Activated gamma-delta T cell treated with anti-CD3 and anti-CD28 coated beads, Interleukin-2, amount 50 U/mL, for 16 hours (primary cell): ENCODE measurements around the gene SMIM5.
"Not testable (repeated sequence)": the region's sequence is repeated elsewhere in the genome, so short reads cannot be mapped to it uniquely, and the experiment has no call there.

Source experiments
- DNase-seq: peaks from one replicate; pipeline ENCODE4 v3.0.0-alpha.2; 2020; ENCODE audit warnings: low read depth

SMIM5 gene, protein sequence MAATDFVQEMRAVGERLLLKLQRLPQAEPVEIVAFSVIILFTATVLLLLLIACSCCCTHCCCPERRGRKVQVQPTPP

DNA sequence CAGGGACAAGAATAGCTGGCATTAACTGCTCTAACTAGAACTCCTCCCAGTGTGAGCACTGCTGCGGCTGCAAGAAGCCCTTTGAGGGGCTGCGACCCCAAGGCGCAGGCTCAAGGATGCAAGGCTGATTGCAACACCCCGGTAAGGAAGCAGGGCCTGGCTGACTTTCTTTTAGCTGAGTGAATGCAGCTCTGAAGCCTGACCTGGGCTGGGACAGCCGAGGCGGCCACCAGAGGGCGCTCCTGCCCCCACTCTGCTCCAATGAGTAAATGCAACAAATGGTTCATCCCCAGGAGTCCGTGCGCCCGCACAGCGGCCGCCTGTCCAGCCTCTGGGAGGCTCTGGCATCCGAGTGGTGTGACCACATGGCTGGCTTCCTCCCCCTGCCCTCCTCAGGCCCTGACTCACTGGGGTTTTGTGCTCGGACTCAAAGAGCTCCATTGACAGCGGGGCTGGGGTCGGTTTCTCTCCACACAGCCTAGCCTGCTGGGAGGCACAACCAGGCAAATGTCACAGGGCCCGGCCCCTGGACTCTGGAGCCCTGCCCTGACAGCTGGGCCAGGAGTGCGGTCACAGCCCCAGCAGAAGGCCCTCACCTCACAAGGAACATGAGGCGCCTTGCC lies at the start of gene SMIM5:
Gene SMIM5, plus strand, starts transcription at position 572 of the 623 bp plus-strand sequence. CDS start 6,768 bp downstream, outside the sequence.
- DNase-seq = peak; percentile 77

DNA sequence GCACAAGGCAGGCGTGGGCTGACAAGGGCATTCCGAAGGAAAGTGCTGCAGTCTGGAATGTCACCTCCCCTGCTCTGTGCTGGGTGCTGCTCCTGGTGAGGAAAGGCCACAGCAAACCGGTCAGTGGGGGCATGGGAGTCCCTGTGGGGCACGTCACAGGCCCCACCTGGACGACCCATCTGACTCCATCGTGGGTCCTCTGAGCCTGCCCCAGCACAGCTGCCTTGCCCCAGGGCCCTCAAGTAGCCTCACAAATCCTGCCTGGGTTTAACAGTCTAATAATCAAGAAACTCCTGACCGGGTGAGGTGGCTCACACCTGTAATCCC lies 48.4 kb upstream of the SMIM5 start:
- DNase-seq = no peak

DNA sequence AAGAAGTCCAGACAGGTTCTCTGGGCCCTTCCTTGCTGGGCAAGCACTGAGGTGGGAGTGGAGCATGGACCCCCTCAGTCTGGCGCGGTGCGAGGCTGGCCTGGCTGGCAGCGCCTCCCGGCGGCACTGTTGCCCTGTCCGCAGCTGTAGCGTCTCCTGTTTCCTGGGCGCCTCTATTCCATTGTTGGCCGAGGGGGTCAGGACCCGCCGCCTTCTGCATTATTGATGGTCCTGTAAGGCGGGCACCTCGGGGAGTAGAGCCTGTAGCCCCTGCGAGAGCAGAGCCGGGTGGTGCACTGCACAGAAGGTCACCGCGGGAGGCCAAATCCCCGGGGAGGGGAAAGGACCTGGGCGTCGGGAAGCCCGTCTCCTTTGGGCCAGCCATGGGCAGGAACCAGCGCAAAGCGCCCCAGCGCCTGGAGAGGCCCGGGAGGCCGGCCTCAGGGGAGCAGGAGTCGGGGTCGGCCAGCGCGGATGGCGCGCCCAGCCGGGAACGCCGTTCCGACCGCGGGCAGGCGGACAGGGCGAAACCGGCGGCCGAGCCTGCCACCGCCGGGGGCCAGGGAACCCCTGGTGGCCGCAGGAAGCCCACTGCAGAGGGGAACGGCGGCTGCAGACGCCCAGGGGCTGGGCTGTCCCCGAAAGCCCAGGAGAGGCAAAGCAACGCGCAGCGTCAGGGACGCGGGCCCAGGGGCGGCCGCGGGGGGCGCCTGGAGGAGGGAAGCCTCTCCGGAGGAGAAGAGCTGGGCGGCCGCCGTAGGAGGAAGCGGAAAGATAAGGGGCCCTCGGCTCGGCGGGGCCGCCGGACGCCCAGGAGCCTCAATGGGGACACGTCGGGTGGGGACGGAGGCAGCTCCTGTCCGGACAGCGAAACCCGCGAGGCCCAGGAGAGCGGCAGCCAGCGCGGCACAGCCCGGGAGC lies 45.3 kb upstream of the SMIM5 start, which contains the start of gene MYO15B:
Gene MYO15B, plus strand, starts transcription at position 126 of the 921 bp plus-strand sequence. Its CDS starts 258 bp downstream, at position 384.
- peak; percentile 46 for DNase-seq

DNA sequence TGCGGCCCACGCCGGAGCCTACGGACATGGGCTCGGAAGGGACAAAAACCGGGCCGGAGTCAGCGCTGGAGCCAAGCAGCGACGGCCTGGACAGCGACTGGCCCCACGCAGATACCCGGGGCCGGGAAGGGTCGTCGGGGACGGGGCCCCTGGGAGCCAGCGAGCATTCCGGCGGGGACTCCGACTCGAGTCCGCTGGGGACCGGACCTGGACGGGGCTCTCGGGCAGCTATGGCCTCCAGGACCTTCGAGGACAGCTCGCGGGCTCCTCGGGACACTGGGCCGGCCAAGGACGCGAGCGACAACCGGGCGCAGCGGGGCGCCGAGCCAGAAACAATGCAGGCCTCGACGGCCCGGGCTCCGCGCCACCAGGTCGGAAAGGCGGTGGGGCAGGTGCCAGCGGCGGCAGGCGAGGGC lies 44.6 kb upstream of the SMIM5 start:
- DNase-seq = no peak

DNA sequence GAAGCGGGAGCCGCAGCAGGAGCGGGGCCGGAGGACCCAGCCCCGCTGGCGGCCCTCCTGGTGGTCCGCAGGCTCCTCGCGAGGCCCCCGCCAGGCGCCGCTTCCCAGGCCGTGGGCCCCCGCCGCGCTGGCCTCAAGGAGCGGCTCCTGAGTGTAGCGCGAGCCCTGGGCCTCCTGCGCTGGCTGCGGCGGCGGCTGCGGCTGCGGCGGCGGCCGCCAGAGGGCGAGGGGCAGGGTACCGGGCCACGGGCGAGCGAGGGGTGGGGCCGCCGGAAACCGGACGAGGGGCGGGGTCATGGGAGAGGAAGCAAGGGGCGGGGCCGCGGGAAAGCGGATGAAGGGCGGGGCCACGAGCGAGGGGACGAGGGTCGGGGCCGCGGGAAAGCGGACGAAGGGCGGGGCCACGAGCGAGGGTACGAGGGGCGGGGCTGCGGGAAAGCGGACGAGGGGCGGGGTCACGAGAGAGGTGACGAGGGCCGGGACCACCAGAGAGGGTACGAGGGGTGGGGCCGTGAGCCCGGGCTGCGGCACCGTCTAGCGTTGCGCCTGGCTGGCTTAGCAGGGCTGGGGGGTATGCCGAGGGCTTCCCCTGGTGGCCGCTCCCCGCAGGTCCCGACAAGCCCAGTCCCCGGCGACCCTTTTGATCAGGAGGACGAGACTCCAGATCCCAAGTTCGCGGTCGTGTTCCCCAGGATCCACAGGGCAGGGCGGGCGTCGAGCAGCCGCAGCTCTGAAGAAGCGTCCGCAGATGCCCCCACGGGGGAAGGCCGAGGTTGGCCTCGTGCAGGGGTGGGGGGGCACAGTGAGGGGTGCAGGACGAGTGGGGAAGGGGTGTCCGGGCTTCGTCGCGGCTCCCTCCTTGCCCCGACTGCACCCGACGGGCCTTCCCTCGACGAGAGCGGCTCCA lies 44.0 kb upstream of the SMIM5 start:
- DNase-seq = peak; percentile 90

DNA sequence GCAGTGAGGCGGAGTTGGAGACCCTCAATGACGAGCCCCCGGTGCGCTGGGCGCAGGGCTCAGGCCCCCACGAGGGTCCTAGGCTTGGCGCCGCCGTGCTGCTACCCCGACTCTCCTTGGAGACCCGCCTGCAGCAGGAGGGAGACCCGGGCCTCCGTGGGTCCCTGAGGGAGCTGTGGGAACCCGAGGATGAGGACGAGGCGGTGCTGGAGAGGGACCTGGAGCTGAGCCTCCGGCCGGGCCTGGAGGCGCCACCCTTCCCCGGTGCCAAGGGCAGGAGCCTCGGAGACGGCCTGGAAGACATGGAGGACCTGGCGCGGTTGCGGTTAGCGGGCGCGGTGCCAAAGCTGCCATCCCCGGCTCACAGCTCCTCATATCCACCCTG lies 43.3 kb upstream of the SMIM5 start:
- DNase-seq = no peak

DNA sequence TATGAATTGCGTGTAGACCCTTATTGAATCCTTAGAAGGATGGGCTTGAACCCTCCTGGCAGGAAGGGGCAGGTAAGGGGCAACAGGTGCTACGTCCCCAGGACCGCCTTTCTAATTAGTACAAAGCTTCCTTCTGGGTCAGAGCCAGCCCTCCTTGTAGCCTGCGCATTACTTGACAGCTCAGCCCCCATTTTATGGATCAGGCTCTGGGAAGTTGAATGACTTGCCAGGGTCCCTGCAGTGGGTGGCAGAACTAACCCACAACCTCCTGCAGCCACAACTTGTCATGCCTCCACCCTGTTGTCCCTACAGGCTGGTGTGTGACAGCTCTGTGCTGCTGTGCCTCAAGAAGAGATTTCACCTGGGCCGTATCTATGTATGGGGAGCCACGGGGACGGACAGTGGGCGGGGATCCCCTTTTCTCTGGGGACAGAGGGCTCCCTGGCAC lies 42.9 kb upstream of the SMIM5 start:
- no peak for DNase-seq

DNA sequence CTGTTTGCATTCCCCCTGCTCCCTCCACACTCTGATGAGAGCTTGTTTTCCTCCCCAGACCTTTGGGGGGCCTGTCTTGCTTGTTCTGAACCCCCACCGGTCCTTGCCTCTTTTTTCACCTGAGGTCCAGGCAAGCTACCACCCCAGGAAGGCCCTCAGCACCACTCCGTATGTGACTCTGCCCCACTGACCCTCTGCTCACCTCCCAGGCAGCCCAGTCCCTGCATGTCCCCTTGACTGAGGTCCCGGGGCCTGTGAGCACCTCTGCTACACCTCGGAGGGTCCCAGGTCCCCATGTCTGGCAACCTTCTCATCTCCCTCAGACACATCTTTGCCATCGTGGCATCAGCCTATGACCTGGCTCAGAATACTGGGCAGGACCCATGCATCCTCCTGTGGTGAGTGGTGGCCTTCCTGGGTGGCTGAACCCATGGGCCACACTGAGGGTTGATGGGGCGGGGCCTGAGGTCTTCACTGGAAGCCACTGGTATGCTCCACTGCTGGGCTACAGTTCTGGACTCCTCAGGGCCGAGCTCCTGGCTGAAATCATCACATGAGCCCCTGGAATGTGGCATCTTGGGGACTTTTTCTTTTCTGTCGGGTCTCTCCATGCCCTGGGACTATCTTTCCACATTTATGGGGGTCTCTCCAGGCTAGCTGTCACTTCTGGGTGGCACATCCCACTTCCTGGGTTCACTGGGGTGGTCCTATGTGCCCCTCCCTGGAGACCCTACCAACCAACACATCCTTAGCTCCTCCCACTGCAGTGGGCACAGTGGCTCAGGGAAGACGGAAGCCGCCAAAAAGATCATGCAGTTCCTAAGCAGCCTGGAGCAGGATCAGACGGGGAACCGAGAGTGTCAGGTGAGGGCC lies 42.1 kb upstream of the SMIM5 start:
- no peak for DNase-seq

DNA sequence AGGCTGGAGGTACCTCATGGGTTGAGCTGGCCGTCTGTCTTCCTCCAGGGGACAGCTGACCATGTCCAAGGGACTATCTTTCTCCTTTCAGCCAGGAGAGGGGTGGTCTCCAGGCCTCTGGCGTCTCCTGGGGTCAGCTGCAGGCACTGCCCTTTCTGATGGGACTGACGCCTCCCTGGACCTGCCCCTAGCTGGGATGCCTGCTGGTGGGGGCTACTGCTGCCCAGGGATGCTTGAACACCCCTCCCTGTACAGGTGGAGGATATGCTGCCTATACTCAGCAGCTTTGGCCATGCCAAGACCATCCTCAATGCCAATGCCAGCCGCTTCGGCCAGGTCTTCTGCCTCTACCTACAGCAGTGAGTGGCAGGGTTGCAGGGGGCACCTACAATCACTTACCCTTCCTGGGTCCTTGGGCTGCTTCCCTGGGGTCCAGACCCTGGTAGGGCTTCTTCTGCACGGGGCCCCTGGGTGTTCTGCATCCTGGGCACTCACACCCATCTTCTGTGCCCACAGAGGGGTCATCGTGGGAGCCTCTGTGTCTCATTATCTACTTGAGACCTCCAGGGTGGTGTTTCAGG lies 41.4 kb upstream of the SMIM5 start:
- DNase-seq = no peak

DNA sequence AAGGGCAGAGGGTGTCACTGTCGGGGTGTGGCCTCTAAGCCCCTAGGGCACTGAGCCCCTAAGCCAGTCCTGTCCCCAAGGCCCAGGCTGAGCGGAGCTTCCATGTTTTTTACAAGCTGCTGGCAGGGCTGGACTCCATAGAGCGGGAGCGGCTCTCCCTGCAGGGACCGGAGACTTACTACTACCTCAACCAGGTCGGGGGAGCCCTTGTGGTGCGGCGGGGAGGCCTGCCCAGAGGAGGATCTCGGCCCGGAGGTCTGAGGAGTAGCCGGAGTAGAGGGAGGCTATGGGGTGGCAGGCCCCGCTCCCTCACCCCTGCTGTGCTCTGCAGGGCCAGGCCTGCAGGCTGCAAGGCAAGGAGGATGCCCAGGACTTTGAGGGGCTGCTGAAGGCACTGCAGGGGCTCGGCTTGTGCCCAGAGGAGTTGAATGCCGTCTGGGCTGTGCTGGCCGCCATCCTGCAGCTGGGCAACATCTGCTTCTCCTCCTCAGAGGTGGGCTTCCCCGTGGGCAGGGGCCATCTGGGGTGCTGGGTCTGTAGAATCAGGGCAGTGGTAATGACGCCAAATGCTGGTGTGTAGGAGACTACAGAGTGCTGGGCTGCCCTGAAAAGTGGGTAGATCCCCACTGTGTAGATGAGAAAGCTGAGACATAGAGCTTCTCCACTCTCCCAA lies 40.8 kb upstream of the SMIM5 start:
- no peak for DNase-seq

DNA sequence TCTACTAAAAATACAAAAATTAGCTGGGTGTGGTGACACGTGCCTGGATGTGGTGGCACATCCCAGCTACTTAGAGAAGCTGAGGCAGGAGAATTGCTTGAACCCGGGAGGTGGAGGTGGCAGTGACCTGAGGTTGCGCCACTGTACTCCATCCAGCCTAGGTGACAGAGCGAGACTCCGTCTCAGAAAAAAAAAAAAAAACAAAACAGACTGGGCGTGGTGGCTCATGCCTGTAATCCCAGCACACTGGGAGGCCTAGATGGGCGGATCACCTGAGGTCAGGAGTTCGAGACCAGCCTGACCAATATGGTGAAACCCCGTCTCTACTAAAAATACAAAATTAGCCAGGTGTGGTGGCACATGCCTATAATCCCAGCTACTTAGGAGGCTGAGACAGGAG lies 39.8 kb upstream of the SMIM5 start:
- DNase-seq = not testable (repeated sequence)

DNA sequence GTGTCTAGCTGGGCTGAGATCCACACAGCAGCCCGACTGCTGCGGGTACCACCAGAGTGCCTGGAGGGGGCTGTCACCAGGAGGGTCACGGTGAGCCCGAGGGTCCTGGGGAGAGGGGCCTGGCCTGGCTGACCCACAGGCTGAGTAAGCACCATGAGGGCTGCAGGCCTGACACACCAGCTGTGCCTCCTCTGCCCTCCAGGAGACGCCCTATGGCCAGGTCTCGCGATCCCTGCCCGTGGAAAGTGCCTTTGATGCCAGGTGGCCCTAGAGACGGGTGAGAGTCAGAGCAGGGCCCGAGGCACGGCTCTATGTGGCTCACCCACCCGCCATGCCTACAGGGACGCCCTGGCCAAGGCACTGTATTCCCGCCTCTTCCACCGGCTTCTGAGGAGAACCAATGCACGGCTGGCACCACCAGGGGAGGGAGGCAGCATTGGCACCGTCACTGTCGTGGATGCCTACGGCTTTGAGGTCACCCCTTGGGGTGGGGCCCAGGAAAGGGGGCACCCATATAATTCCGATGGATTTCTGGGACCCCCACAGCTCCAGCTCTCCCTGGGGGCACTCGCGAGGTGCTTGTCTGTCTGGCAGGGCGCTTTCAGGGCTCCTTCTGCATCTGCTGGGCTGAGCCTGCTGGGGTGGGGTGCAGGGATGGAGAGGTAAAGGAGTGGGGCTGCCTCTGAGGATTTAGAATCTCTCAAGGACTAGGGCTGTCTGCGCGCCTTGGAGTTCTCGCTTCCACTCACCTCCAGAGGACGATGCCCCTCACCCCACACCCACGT lies 38.5 kb upstream of the SMIM5 start:
- no peak for DNase-seq

DNA sequence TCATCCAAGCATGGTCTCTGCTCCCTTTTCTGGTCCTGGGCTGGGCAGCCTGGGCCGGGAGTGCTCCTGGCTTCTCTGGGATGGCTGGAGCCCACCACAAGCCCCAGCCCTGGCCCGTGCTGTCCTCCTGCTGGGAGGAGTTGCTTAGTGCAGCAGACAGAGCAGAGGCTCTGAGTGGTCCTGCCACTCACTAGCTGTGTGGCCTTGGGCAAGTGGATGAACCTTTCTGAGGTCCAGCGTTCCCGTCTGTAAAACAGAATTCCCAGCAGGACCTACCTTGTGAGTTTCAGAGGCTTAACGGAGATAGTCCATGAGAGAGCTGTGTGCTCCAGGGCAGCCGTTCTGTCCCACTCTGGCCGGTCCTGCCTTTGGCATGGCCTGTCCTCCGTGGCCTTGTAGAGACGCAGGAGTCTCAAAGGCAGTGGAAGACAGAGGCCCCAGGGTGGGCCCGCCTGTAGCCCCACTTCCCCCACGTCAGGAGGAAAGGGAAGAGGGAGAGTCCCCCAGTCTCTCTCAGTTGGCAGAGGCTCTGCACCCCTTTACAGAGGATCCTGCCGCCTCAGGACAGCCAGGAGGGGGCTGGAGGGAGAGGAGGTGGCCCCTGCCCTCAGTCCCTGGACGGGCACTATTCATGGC lies 37.8 kb upstream of the SMIM5 start:
- no peak for DNase-seq

DNA sequence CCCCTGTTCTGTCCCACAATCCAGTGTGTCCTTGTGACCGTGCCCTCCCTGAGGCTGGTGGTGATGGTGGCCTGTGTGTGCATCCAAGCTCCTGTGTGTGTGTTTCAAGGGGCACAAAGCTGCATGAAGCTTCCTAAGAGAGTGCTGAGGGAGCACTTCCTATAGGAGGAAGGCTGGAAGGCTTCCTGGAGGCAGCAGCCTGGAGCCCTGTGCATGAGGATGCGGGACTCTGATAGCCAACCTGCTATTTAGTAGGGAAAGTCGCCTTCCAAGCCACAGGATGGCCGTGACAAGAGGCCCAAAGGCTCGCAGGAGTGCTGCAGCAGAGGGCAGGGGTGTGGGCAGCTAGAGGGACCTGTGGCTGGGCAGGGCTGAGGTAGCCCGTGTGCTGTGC lies 37.3 kb upstream of the SMIM5 start:
- DNase-seq = no peak

DNA sequence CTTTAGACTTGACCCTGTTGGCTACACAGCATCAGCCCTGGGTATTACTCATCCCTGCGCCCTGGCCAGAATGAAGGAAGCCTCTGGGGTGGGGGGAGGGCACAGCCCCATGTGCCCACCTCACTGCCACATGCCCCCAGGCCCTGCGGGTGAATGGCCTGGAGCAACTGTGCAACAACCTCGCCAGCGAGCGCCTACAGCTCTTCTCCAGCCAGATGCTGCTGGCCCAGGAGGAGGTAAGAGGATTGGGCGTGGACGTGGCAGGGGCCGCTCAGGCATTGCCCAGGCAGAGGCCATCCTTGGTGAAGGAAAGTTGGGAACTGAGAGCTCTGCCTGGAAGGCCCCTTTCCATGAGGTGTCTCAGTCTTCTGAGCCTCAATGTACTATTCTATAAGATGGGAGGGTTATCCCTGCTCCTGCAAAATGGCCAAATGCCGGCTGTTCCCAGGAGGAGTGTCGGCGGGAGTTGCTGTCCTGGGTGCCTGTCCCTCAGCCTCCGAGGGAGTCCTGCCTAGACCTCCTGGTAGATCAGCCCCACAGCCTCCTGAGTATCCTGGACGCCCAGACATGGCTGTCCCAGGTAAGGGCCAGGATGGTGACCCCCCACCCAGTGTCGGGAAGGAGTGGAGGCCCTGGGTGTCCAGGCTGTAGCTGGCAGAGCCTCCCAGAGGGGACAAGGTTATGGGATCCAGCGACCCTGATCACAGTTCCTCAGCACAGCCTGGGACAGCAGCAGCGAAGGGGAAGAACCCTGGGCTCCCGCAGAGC lies 36.7 kb upstream of the SMIM5 start:
- no peak for DNase-seq

DNA sequence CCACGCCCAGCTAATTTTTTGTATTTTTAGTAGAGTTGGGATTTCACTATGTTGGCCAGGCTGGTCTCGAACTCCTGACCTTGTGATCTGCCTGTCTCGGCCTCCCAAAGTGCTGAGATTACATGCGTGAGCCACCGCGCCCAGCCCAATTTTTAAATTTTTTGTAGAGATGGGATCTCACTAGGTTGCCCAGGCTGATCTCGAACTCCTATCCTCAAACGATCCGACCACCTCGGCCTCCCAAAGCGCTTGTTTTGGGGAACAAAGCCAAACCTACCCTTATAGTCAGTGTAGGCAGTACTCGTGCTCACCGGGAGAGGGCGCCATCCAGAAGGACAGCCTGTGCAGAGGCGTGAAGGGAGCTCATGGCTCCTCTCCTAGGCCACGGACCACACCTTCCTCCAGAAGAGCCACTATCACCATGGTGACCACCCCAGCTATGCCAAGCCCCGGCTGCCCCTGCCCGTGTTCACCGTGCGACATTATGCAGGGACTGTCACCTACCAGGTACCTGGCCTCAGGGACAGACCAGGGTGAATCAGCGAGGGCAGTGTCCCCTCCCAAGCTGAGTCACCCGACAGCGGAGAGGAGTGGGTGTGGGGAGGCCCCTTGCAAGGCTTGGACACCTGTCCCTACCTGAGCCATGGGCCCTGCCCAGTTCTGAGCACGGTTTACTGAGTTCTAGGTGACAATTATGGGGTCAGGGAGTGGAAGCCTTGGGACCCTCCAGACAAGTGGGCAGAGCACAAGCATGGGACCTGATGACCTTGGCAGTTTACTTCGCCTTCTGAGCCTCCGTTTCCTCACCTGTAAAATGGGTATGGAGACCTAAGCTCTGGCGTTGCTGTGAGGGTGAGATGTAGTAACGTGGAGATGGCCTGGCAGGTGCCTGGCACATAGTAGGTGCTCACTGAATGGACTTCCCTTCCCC lies 31.9 kb upstream of the SMIM5 start:
- peak; percentile 26 for DNase-seq

DNA sequence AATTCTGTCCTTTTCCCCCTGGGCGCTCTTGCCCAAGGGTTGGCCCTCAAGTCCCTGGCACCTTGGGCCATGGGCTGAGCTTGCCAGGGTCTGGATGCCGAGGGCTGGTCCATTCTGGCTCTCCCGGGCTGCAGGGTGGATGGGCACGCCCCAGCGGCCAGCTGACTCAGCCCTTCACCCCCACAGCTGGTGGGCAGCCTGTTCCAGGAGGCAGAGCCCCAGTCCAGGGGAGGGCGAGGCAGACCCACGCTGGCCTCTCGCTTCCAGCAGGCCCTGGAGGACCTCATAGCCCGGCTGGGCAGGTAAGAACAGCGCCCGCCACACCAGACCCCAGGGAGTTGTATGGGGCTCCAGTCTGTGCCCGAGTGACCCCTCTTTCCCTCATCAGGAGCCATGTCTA lies 30.6 kb upstream of the SMIM5 start:
- DNase-seq = no peak
